OCI-M1 (cell line): ENCODE data around the gene ADM.
A peak's percentile ranks its signal among the peaks of the same experiment; 100 is the strongest.

Experiments
- DNase-seq: peaks from one replicate; lab custom pipeline; 2025; lab: John Stamatoyannopoulos, UW

The ADM gene

GRCh38 chr11:10291801-10292638 lies 12.9 kb upstream of the ADM start:
- no peak for DNase-seq

GRCh38 chr11:10293423-10294289 lies 11.2 kb upstream of the ADM start, which contains the start of gene SBF2:
TSS of gene SBF2 (minus strand) at chr11:10294219. CDS start at chr11:10294069, 150 bp downstream.
- no peak for DNase-seq

GRCh38 chr11:10294290-10294953 lies 10.5 kb upstream of the ADM start:
- DNase-seq: no peak

- DNase-seq: no peak
Observed at GRCh38 chr11:10295064-10295901, 9.6 kb upstream of the ADM start.

- DNase-seq: peak; percentile 52
Observed at GRCh38 chr11:10298342-10298741, 6.5 kb upstream of the ADM start.

- no peak for DNase-seq
Observed at GRCh38 chr11:10301656-10302358, 3.1 kb upstream of the ADM start.

- no peak for DNase-seq
Observed at GRCh38 chr11:10302359-10302743, 2.5 kb upstream of the ADM start.

GRCh38 chr11:10302744-10303557 lies 1.9 kb upstream of the ADM start:
- DNase-seq: peak; percentile 90

- DNase-seq: peak; percentile 37
Observed at GRCh38 chr11:10303558-10304363, 1.1 kb upstream of the ADM start.

GRCh38 chr11:10305262-10305963 lies 540 bp downstream of the ADM start:
- DNase-seq: no peak

GRCh38 chr11:10305964-10306918 lies 1.4 kb downstream of the ADM start:
- no peak for DNase-seq

- no peak for DNase-seq
Observed at GRCh38 chr11:10307022-10307399, 2.1 kb downstream of the ADM start.

GRCh38 chr11:10307400-10308200 lies 2.7 kb downstream of the ADM start:
- DNase-seq: peak; percentile 84

GRCh38 chr11:10308201-10308954 lies 3.5 kb downstream of the ADM start:
- DNase-seq: no peak

GRCh38 chr11:10309163-10310093 lies 4.6 kb downstream of the ADM start:
- peak; percentile 21 for DNase-seq
